ENCODE results near the gene PELI1.

The PELI1 gene

GRCh38 chr2:64133354-64133753 lies 10.9 kb downstream of the PELI1 start:
- Histone ChIP-seq H3F3A (ENCODE audit: low read depth) (no peaks in the 10 kb centered on the region), H3K79me2 (ENCODE audit: insufficient read depth, low read length) (peaks cover 25% of the 10 kb centered on the region), H3K4me2 (ENCODE audit: low read depth, low read length, poor library complexity, severe bottlenecking) (no peak overlapping the region)

GRCh38 chr2:64130333-64130732 lies 13.9 kb downstream of the PELI1 start:
- Histone ChIP-seq H3K36me3 (ENCODE audit: insufficient read depth, low read length) (no peaks in the 10 kb centered on the region), H2AFZ (ENCODE audit: low read length) (no peak overlapping the region), H3K4me1 (ENCODE audit: insufficient read depth, low read length, poor library complexity, severe bottlenecking) (peaks cover 17% of the 10 kb centered on the region), H3K27me3 (ENCODE audit: insufficient read depth, low read length, poor library complexity, severe bottlenecking) (no peaks in the 10 kb centered on the region), H3K9me2 (replicated peaks; ENCODE audit: low read depth, low read length) (no peaks in the 10 kb centered on the region), H3F3A (ENCODE audit: low read depth) (no peaks in the 10 kb centered on the region), H3K4me2 (ENCODE audit: low read depth, low read length, poor library complexity, severe bottlenecking) (no peak overlapping the region), H4K20me1 (ENCODE audit: insufficient read depth, low read length, poor library complexity, severe bottlenecking) (peaks cover 4% of the 10 kb centered on the region), H3K4me3 (ENCODE audit: low read length, poor library complexity, severe bottlenecking) (no peak overlapping the region), H3K9ac (ENCODE audit: low read depth, low read length, poor library complexity, severe bottlenecking) (no peak overlapping the region), H3K79me2 (ENCODE audit: insufficient read depth, low read length) (peaks cover 13% of the 10 kb centered on the region), H3K9me3 (ENCODE audit: insufficient read depth, low read depth, low read length) (no peaks in the 10 kb centered on the region)
- TF ChIP-seq EZH2phosphoT487 (IDR thresholded peaks at IDR 0.05; ENCODE audit: borderline replicate concordance) (no peak), CTCF (conservative IDR thresholded peaks at IDR 0.05; ENCODE audit: low read length) (no peak)

More at GRCh38 chr2:64133354-64133753, 10.9 kb downstream of the PELI1 start:
- H3K36me3 ChIP-seq (ENCODE audit: insufficient read depth, low read length), result no peaks in the 10 kb centered on the region
- TF ChIP-seq CTCF (conservative IDR thresholded peaks at IDR 0.05; ENCODE audit: low read length) (no peak), EZH2phosphoT487 (IDR thresholded peaks at IDR 0.05; ENCODE audit: borderline replicate concordance) (no peak)
- H3K4me3 ChIP-seq (ENCODE audit: low read length, poor library complexity, severe bottlenecking), result no peak overlapping the region
- H3K27me3 ChIP-seq (ENCODE audit: insufficient read depth, low read length, poor library complexity, severe bottlenecking), result no peaks in the 10 kb centered on the region
- no peak overlapping the region for H3K9ac ChIP-seq (ENCODE audit: low read depth, low read length, poor library complexity, severe bottlenecking)
- no peaks in the 10 kb centered on the region for H3K9me2 ChIP-seq (replicated peaks; ENCODE audit: low read depth, low read length)
- peaks cover 4% of the 10 kb centered on the region for H4K20me1 ChIP-seq (ENCODE audit: insufficient read depth, low read length, poor library complexity, severe bottlenecking)
- no peaks in the 10 kb centered on the region for H3K9me3 ChIP-seq (ENCODE audit: insufficient read depth, low read depth, low read length)
- peaks cover 24% of the 10 kb centered on the region for H3K4me1 ChIP-seq (ENCODE audit: insufficient read depth, low read length, poor library complexity, severe bottlenecking)
- H2AFZ ChIP-seq (ENCODE audit: low read length), result no peak overlapping the region

GRCh38 chr2:64128943-64129391 lies 15.3 kb downstream of the PELI1 start:
- no peak overlapping the region for H2AFZ ChIP-seq (ENCODE audit: low read length)
- no peaks in the 10 kb centered on the region for H3F3A ChIP-seq (ENCODE audit: low read depth)
- H3K27me3 ChIP-seq (ENCODE audit: insufficient read depth, low read length, poor library complexity, severe bottlenecking), result no peaks in the 10 kb centered on the region
- TF ChIP-seq EZH2phosphoT487 (IDR thresholded peaks at IDR 0.05; ENCODE audit: borderline replicate concordance) (no peak), CTCF (conservative IDR thresholded peaks at IDR 0.05; ENCODE audit: low read length) (no peak)
- H4K20me1 ChIP-seq (ENCODE audit: insufficient read depth, low read length, poor library complexity, severe bottlenecking), result no peaks in the 10 kb centered on the region
- peaks cover 13% of the 10 kb centered on the region for H3K79me2 ChIP-seq (ENCODE audit: insufficient read depth, low read length)
- H3K4me2 ChIP-seq (ENCODE audit: low read depth, low read length, poor library complexity, severe bottlenecking), result no peak overlapping the region
- H3K9me2 ChIP-seq (replicated peaks; ENCODE audit: low read depth, low read length), result no peaks in the 10 kb centered on the region
- H3K4me3 ChIP-seq (ENCODE audit: low read length, poor library complexity, severe bottlenecking), result no peak overlapping the region
- no peaks in the 10 kb centered on the region for H3K9me3 ChIP-seq (ENCODE audit: insufficient read depth, low read depth, low read length)
- H3K36me3 ChIP-seq (ENCODE audit: insufficient read depth, low read length), result no peaks in the 10 kb centered on the region
- H3K9ac ChIP-seq (ENCODE audit: low read depth, low read length, poor library complexity, severe bottlenecking), result no peak overlapping the region
- peaks cover 5% of the 10 kb centered on the region for H3K4me1 ChIP-seq (ENCODE audit: insufficient read depth, low read length, poor library complexity, severe bottlenecking)
